Activated CD8-positive, alpha-beta T cell treated with anti-CD3 and anti-CD28 coated beads, Interleukin-2, amount 10 ng/mL, durations not matched to agents 7 days and 5 days (primary cell): Measurements from ENCODE around the gene UBLCP1. TPM values are rescaled to one million over a fixed set of nuclear protein-coding genes. Genes with fewer than 3 reads are reported as not detected.
A peak's percentile ranks its signal among the peaks of the same experiment; 100 is the strongest.

Experiments used
- ATAC-seq: fragments of 150-1000 bp; cut with Tn5 transposase; one replicate; pipeline ENCODE4 v1.10.0; 2021; ENCODE audit warnings: moderate library complexity
- CTCF ChIA-PET: fragments of 350-600 bp; sonication (Branson Sonifier 250); formaldehyde crosslinking; loops from one replicate; lab custom pipeline; 2021; ENCODE audit warnings: antibody characterized with exemption; lab: Charles Lee
- POLR2A ChIA-PET: fragments of 350-600 bp; sonication (Branson Sonifier 250); formaldehyde crosslinking; loops from one replicate; lab custom pipeline; 2021; ENCODE audit warnings: antibody characterized with exemption; lab: Charles Lee
- DNase-seq: peaks from one replicate; pipeline ENCODE4 v3.0.0-alpha.2; 2020
- H3K27ac Mint-ChIP-seq: one replicate; pipeline ENCODE4 v1.8.0; 2021; ENCODE audit warnings: mild to moderate bottlenecking, mixed read lengths
- H3K27me3 Mint-ChIP-seq: one replicate; pipeline ENCODE4 v1.8.0; 2021; ENCODE audit warnings: low read depth, mixed read lengths
- H3K36me3 Mint-ChIP-seq: one replicate; pipeline ENCODE4 v1.8.0; 2021; ENCODE audit warnings: low read depth, mixed read lengths
- H3K4me1 Mint-ChIP-seq: one replicate; pipeline ENCODE4 v1.8.0; 2021; ENCODE audit warnings: low read depth, mixed read lengths
- H3K4me3 Mint-ChIP-seq: one replicate; pipeline ENCODE4 v1.8.0; 2021; ENCODE audit warnings: mild to moderate bottlenecking, mixed read lengths
- H3K9me3 Mint-ChIP-seq: one replicate; pipeline ENCODE4 v1.8.0; 2022; ENCODE audit warnings: mixed read lengths; ENCODE audit not compliant: insufficient read depth
- total RNA-seq, 2 experiments: library from RNA; stranded (reverse); gene quantifications; one replicate each; pipeline ENCODE4 v1.2.3, GENCODE V29; 2021

UBLCP1 gene
- total RNA-seq, 2 experiments from 2014 or later = 27.8 to 28.4 TPM

- POLR2A ChIA-PET = no interaction called here
- CTCF ChIA-PET = interaction anchor here (0.6 to 5.5 kb wide), 33 partner anchors 9 to 648 kb away, joined by 3 to 83 read pairs (median 4); partner anchors contain the start of gene IL12B
- ATAC-seq (peak; percentile 74), DNase-seq (peak; percentile 69)
- Mint-ChIP-seq H3K27me3 (peaks cover 20% of the 10 kb centered on the region), H3K4me3 (no peak overlapping the region), H3K36me3 (no peaks in the 10 kb centered on the region), H3K27ac (no peak overlapping the region), H3K4me1 (no peaks in the 10 kb centered on the region), H3K9me3 (no peaks in the 10 kb centered on the region)
Measured at GRCh38 chr5:159316519-159317383, 53.7 kb downstream of the UBLCP1 start.

- ChIA-PET CTCF (interaction anchor here (0.9 to 5.5 kb wide), 15 partner anchors 8 to 647 kb away, joined by 3 to 83 read pairs (median 5); no protein-coding TSS in a partner anchor), POLR2A (interaction anchor here (0.6 kb wide), 1 partner anchor 147 kb away, joined by 3 read pairs; no protein-coding TSS in a partner anchor)
- peaks cover 20% of the 10 kb centered on the region for H3K27me3 Mint-ChIP-seq
- no peaks in the 10 kb centered on the region for H3K4me1 Mint-ChIP-seq
- H3K9me3 Mint-ChIP-seq = no peaks in the 10 kb centered on the region
- no peak overlapping the region for H3K27ac Mint-ChIP-seq
- H3K36me3 Mint-ChIP-seq = no peaks in the 10 kb centered on the region
- no peak overlapping the region for H3K4me3 Mint-ChIP-seq
- ATAC-seq (no peak), DNase-seq (no peak)
Measured at GRCh38 chr5:159317849-159318248, 54.8 kb downstream of the UBLCP1 start.

GRCh38 chr5:159318448-159318847 is 55.4 kb downstream of the UBLCP1 start:
- Mint-ChIP-seq H3K4me3 (no peak overlapping the region), H3K27ac (no peak overlapping the region), H3K27me3 (peaks cover 15% of the 10 kb centered on the region), H3K9me3 (no peaks in the 10 kb centered on the region), H3K4me1 (no peaks in the 10 kb centered on the region), H3K36me3 (no peaks in the 10 kb centered on the region)
- ChIA-PET POLR2A (interaction anchor here (0.6 kb wide), 1 partner anchor 147 kb away, joined by 3 read pairs; no protein-coding TSS in a partner anchor), CTCF (interaction anchor here (2.6 to 5.5 kb wide), 4 partner anchors 14 to 162 kb away, joined by 11 to 83 read pairs (median 23); no protein-coding TSS in a partner anchor)
- no peak for DNase-seq
- no peak for ATAC-seq

GRCh38 chr5:159319363-159319762 is 56.3 kb downstream of the UBLCP1 start:
- ChIA-PET CTCF (interaction anchor here (0.6 to 5.5 kb wide), 3 partner anchors 13 to 163 kb away, joined by 3 to 83 read pairs (median 13); no protein-coding TSS in a partner anchor), POLR2A (no interaction called here)
- no peaks in the 10 kb centered on the region for H3K9me3 Mint-ChIP-seq
- H3K27ac Mint-ChIP-seq = no peak overlapping the region
- H3K36me3 Mint-ChIP-seq = no peaks in the 10 kb centered on the region
- DNase-seq (no peak), ATAC-seq (no peak)
- H3K4me1 Mint-ChIP-seq = no peaks in the 10 kb centered on the region
- H3K4me3 Mint-ChIP-seq = no peak overlapping the region
- H3K27me3 Mint-ChIP-seq = peaks cover 13% of the 10 kb centered on the region

GRCh38 chr5:159319832-159320231 is 56.7 kb downstream of the UBLCP1 start:
- ATAC-seq (no peak), DNase-seq (no peak)
- Mint-ChIP-seq H3K9me3 (no peaks in the 10 kb centered on the region), H3K36me3 (no peaks in the 10 kb centered on the region), H3K27me3 (peaks cover 17% of the 10 kb centered on the region), H3K4me1 (no peaks in the 10 kb centered on the region), H3K27ac (no peak overlapping the region), H3K4me3 (no peak overlapping the region)
- CTCF ChIA-PET = interaction anchor here (0.6 kb wide), 1 partner anchor 163 kb away, joined by 3 read pairs; no protein-coding TSS in a partner anchor
- POLR2A ChIA-PET = no interaction called here

GRCh38 chr5:159322180-159322579 is 59.1 kb downstream of the UBLCP1 start:
- H3K4me3 Mint-ChIP-seq = no peak overlapping the region
- DNase-seq (no peak), ATAC-seq (no peak)
- no peaks in the 10 kb centered on the region for H3K9me3 Mint-ChIP-seq
- CTCF ChIA-PET = interaction anchor here (2.9 kb wide), 1 partner anchor 165 kb away, joined by 11 read pairs; no protein-coding TSS in a partner anchor
- H3K4me1 Mint-ChIP-seq = no peaks in the 10 kb centered on the region
- POLR2A ChIA-PET = no interaction called here
- no peaks in the 10 kb centered on the region for H3K36me3 Mint-ChIP-seq
- peaks cover 24% of the 10 kb centered on the region for H3K27me3 Mint-ChIP-seq
- no peak overlapping the region for H3K27ac Mint-ChIP-seq

- H3K36me3 Mint-ChIP-seq = no peaks in the 10 kb centered on the region
- no peak for DNase-seq
- H3K27me3 Mint-ChIP-seq = peaks cover 29% of the 10 kb centered on the region
- H3K4me1 Mint-ChIP-seq = no peaks in the 10 kb centered on the region
- no peak overlapping the region for H3K27ac Mint-ChIP-seq
- CTCF ChIA-PET = interaction anchor here (0.7 to 1.0 kb wide), 2 partner anchors 13 to 663 kb away, joined by 3 read pairs; no protein-coding TSS in a partner anchor
- no peak overlapping the region for H3K4me3 Mint-ChIP-seq
- POLR2A ChIA-PET = no interaction called here
- ATAC-seq = no peak
- H3K9me3 Mint-ChIP-seq = no peaks in the 10 kb centered on the region
Measured at GRCh38 chr5:159324102-159324755, 61.1 kb downstream of the UBLCP1 start.

- no peaks in the 10 kb centered on the region for H3K9me3 Mint-ChIP-seq
- H3K27me3 Mint-ChIP-seq = peaks cover 30% of the 10 kb centered on the region
- ChIA-PET POLR2A (no interaction called here), CTCF (interaction anchor here (1.0 to 1.7 kb wide), 3 partner anchors 8 to 662 kb away, joined by 3 to 5 read pairs (median 3); no protein-coding TSS in a partner anchor)
- H3K27ac Mint-ChIP-seq = no peak overlapping the region
- ATAC-seq (no peak), DNase-seq (no peak)
- H3K36me3 Mint-ChIP-seq = no peaks in the 10 kb centered on the region
- no peak overlapping the region for H3K4me3 Mint-ChIP-seq
- no peaks in the 10 kb centered on the region for H3K4me1 Mint-ChIP-seq
Measured at GRCh38 chr5:159324986-159325385, 61.9 kb downstream of the UBLCP1 start.

GRCh38 chr5:159330131-159330800 is 67.2 kb downstream of the UBLCP1 start, which contains the start of gene IL12B:
Gene IL12B, minus strand, starts transcription at chr5:159330487. Its CDS starts 3,705 bp downstream, at chr5:159326782.
- no peaks in the 10 kb centered on the region for H3K9me3 Mint-ChIP-seq
- ATAC-seq (no peak), DNase-seq (no peak)
- ChIA-PET CTCF (interaction anchor here (1.2 kb wide), 1 partner anchor 13 kb away, joined by 4 read pairs; no protein-coding TSS in a partner anchor), POLR2A (no interaction called here)
- H3K4me3 Mint-ChIP-seq = peak within 1 kb of the TSS; percentile 62
- H3K4me1 Mint-ChIP-seq = peaks cover 27% of the 10 kb centered on the region
- H3K27ac Mint-ChIP-seq = peak within 1 kb of the TSS; percentile 73
- no peaks in the 10 kb centered on the region for H3K36me3 Mint-ChIP-seq
- peaks cover 28% of the 10 kb centered on the region for H3K27me3 Mint-ChIP-seq

GRCh38 chr5:159331093-159331973 is 68.2 kb downstream of the UBLCP1 start:
- Mint-ChIP-seq H3K27ac (peak overlapping the region; percentile 73), H3K27me3 (peaks cover 26% of the 10 kb centered on the region), H3K9me3 (no peaks in the 10 kb centered on the region), H3K4me3 (peak overlapping the region; percentile 62), H3K36me3 (no peaks in the 10 kb centered on the region), H3K4me1 (peaks cover 33% of the 10 kb centered on the region)
- CTCF ChIA-PET = interaction anchor here (0.7 to 1.8 kb wide), 13 partner anchors 10 to 656 kb away, joined by 3 to 13 read pairs (median 4); no protein-coding TSS in a partner anchor
- DNase-seq = peak; percentile 81
- ATAC-seq = peak; percentile 92
- POLR2A ChIA-PET = no interaction called here
